Epidermal melanocyte (primary cell): ENCODE results near the gene FICD.

Experiments used
- DNase-seq: peaks from one replicate; pipeline ENCODE4 v3.0.0; 2011; ENCODE audit warnings: low spot score; ENCODE audit not compliant: insufficient read length

Gene FICD

GRCh38 chr12:108565146-108565545, 50.1 kb downstream of the FICD start:
- no peak for DNase-seq

GRCh38 chr12:108565976-108566375, 50.9 kb downstream of the FICD start:
- no peak for DNase-seq

GRCh38 chr12:108566452-108566851, 51.4 kb downstream of the FICD start:
- DNase-seq: no peak

DNA sequence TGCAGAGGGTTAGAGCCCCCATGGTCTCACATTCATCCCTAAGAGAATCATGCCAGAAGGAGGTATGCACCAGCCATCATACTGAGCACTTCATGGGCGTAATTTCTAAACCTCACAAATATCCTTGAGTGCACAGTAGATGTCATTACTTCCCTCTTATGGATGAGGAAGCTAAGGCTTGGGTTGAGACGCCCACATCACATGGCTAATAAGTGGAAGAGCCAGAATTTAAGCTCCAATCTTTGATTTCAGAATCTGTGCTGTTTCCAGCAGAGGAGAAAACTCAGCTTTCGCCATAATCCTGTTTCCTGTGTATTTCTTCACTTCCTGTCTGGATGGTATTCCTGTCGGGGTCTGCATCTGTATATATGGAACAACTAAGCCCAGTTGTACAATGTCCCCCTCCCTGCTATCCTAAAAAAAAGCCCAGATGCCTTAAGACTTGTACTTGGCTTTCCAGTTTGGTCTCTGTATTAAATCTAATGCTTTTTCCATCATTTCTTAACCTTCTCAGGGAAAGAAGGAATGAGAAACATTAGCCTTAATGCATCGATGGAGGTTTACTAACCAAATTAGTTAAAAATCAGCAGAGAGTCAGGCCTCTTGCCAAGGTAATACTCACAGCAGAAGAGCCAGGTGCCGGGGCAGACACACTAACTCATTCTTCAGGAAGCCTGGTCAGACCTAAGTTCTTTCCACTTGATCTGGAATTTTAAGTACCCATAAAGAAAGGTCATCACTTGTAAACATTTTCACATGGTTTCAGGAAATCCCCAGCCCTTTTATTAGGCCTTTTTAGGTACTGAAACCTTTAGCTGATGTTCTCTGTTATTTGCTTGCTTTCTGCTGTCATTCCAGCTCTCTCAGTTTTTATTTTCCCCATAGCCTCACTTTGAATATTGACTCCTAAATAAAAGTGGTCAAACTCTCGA, 52.6 kb downstream of the FICD start:
- DNase-seq: no peak

DNA sequence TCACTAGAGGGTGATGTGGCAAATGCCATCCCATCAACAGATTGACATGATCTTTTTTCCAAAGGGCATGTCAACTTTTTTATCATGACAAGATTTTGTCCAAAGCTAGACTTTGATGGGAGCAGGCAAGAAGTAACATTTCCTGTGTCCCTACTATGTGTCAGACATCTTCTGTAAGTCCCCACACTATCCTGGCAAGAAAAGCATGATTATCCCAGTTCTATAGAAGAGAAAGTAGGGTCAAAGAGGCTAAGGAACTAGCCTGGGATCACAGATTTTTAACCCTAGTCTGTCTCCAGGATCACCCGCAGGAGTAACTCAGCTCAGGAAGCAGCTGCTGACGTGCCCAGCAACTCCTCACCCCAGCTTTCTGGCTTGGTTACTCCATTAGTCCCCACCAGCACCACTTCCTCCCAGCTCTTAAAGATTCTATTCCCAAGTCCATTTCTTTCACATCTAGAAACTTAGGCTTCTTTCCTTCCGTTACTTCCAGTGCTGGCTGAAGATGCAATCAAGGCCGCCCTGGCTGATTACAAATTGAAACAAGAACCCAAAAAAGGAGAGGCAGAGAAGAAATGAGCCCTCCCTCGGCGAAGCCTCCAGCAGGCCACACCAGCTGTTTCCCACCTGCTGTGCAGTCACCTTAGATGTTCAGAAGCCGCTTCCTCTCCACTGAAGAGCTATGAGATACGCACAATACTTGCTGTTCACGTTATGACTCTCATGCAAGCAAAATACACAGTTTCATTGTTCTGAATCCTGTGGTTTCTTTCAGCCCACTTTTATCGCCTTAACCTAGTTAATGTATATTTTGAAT, 53.5 kb downstream of the FICD start:
- DNase-seq: no peak
